Fibroblast of skin of back (primary cell): ENCODE results near the gene PLB1.
"Not testable (repeated sequence)": the region's sequence is repeated elsewhere in the genome, so short reads cannot be mapped to it uniquely, and the experiment has no call there.

Experiments
- DNase-seq: peaks from one replicate; pipeline ENCODE4 v3.0.0-alpha.2; 2013

Gene PLB1

DNA sequence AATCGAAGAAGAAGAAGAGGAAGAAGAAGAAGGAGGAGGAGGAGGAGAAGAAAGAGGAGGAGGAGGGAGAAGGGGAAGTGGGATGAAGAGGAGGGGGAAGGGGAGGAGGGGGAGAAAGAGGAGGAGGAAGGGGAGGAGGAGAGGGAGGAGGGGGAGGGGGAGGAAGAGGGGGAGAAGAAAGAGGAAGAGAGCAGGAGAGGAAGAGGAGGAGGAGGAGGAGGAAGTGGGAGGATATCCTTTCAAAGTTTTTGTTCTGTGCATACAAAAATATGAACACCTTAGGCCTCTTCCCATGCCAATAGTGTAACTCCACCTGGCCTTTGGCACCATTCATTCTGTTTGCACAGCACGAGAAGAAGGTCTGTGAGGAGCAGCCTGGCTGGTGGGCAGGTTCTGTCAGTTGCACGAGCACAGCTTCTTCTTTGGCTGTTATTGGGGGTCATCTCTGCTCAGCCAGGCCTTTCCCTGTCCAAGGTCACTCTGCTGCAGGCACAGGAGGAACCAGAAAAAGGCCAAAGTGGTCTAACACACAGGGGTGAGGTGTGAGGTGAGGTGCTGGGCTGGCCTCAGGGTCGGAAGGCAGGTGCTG, 25.8 kb upstream of the PLB1 start:
- DNase-seq: no peak

GRCh38 chr2:28470759-28471158, 25.1 kb upstream of the PLB1 start:
- no peak for DNase-seq

DNA sequence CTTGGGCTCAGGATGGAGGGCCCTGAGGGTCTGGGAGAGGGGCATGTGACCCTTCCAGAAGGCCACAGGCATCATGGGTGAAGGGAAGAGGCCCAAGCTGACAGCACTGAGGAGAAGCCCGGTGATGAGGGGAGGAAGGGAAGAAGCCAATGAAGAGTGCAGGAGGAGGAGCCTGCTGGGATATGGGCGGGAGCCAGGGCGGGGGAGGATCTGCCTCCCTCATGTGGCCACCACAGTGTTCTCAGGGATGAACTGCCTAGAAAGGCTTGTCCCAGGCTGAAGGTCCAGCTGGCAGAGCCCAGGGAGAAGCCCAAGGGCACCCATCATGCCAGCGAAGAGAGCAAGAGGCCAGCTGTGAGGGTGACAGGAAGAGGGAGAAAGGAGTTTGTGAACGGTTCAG, 24.6 kb upstream of the PLB1 start:
- DNase-seq: no peak

GRCh38 chr2:28471701-28472236, 24.1 kb upstream of the PLB1 start:
- DNase-seq: no peak

DNA sequence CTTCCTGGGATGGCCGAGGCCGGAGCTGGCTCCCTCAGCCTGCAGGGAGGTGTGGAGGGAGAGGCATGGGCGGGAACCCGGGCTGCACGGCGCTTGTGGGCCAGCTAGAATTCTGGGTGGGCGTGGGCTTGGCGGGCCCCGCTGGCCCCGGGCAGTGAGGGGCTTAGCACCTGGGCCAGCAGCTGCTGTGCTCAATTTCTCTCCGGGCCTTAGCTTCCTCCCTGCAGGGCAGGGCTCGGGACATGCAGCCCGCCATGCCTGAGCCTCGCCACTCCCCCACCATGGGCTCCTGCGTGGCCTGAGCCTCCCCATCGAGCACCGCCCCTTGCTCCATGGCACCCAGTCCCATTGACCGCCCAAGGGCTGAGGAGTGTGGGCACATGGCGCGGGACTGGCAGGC, 23.2 kb upstream of the PLB1 start:
- DNase-seq: not testable (repeated sequence)

DNA sequence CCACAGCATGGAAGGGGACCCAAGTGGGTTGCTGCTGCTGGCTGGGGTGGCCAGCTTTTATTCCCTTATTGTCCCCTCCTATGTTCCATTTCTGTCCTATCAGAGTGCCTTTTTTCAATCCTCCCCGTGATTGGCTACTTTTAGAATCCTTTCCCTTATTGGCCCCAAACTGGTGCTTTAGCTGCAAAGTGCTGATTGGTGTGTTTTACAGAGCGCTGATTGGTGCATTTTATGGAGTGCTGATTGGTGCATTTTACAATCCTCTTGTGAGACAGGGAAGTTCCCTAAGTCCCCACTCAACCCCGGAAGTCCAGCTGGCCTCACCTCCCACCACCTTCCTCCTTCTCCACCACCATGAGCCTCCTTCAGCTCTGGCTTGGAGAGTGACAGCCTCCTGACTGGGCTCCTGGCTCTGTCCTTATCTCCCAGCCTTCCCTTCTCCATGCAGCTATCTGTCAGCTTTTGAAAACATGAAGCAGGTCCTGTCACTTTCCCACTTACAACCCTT, 20.7 kb upstream of the PLB1 start:
- no peak for DNase-seq

- DNase-seq: no peak
These were observed 18.8 kb upstream of the PLB1 start for GRCh38 chr2:28477087-28477486.

DNA sequence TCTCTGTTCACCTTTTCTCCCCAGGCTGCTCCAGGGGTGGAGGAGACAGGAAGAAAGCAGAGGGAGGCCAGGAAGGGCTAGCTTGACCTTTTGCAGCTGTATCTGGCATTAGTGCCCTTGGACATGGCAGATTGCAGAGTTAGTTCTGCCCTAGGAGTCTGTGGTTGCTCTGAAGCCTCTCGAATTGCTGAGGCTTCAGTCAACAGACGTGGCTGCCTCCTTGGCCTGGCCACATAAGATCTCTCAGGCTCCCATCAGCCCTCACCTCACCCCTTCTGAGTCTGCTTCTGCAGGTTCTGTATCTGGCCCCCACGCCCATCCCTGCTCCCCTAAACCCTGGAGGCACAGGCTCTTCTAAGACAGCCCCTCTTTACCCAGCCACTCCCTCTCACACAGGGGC, 18.2 kb upstream of the PLB1 start:
- no peak for DNase-seq

GRCh38 chr2:28480403-28481049, 15.3 kb upstream of the PLB1 start:
- no peak for DNase-seq

GRCh38 chr2:28481905-28482304, 14.0 kb upstream of the PLB1 start:
- no peak for DNase-seq

- DNase-seq: no peak
These were observed 11.0 kb upstream of the PLB1 start for GRCh38 chr2:28484835-28485234.

GRCh38 chr2:28486526-28486925, 9.3 kb upstream of the PLB1 start:
- DNase-seq: no peak

- DNase-seq: no peak
These were observed 8.6 kb upstream of the PLB1 start for GRCh38 chr2:28487258-28487657.

DNA sequence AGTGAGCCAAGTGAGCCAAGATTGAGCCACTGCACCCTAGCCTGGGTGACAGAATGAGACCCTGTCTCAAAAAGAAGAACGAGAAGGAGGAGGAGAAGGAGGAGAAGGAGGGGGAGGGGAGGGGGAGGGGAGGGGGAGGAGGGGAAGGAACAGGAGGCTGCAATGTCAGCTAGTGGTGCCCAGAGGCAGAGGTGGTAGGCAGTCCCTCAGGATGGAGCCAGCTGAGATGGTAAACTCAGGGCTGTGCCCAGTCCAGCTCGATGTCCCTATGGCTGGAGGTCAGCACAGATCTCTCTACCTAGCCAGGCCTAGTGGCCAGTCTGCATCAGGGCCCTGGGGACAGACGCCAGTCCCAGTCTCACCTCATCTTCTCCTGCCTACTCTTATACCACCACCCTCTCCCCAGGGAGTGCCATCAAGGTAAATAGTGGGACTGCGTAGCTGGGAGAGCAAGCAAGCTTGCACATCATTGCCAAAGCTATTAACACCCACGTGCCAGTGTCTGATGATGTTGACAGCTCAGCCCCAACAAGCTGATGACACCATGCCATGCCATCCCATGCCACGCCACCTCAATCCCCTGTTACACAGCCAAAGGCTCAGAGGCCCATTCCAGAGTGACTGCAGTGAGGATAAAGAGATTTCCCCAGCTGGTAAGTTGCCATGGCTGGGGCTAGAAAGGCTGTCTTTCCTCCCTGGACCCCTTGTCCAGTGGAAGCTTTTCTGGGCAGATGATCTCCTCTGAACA, 7.6 kb upstream of the PLB1 start:
- no peak for DNase-seq

GRCh38 chr2:28488858-28489575, 6.8 kb upstream of the PLB1 start:
- DNase-seq: no peak

DNA sequence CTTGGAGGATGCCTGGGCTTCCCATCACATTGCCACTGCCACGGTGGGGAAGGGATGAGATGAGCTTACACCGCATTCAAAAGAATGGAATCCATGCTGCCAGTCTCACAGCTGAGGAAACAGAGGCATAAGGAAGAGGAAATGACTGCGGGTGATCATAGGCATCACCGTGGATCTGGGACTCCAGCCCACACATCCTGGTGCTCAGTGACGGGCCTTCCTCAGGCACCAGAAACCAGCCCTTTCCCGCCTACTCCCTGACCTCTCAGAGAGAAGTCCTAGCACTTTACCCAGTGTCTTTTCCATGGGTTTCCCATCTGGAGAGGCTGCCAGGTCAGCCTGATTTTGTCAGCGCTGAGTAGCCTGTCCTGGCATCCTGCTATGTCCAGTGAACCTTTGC, 5.3 kb upstream of the PLB1 start:
- no peak for DNase-seq

DNA sequence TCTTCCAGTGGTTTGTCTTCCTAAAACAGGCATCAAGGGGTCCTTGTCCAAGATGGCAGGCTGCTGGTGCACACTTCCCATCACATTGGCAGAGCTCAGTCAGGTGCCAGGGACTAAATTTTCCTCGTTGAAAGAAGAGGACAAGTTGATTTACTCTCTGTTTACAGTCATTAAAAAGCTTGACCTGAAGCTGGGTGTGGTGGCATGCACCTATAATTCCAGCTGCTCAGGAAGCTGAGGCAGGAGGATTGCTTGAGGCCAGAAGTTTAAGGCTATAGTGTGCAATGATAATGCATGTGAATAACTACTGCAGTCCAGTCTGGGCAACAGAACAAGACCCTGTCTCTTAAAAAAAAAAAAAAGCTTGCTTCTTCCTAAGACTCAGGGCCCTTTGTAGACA, 3.6 kb upstream of the PLB1 start:
- DNase-seq: no peak

- DNase-seq: no peak
These were observed 2.2 kb upstream of the PLB1 start for GRCh38 chr2:28493636-28494035.

- DNase-seq: no peak
These were observed 921 bp downstream of the PLB1 start for GRCh38 chr2:28496781-28497180.

GRCh38 chr2:28497206-28497605, 1.3 kb downstream of the PLB1 start:
- no peak for DNase-seq

GRCh38 chr2:28499282-28499681, 3.4 kb downstream of the PLB1 start:
- DNase-seq: no peak

DNA sequence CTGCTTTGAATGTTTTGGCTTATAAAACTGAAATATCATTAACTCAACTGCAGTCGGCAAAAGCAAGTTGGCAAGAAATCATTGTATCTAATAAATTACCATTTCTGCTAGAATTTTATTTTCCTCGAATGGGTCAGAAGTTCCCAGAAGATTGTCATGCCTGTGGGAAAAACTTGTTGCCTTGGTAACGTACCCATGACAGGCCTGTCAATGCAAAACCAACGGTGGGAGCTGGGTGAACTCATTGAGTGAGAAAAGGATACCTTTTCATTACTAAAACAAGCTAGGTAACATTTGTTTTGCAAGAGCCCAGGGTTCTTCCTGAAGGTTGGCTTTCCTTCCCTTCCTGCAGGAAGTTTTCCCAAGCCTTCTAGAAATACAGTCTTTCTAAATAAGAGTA, 9.5 kb downstream of the PLB1 start:
- DNase-seq: no peak
